ENCODE measurements around the gene ZNF324B. TPM values are rescaled to one million over a fixed set of nuclear protein-coding genes. Genes with fewer than 3 reads are reported as not detected.
"Not testable (repeated sequence)": the region's sequence is repeated elsewhere in the genome, so short reads cannot be mapped to it uniquely, and the experiment has no call there.

The ZNF324B gene
- total and polyA plus RNA-seq, 10 of the 15 experiments (the other 5 are each of a cell fraction or from before 2014, with no cell fraction given): 0.11 to 12.8 (median 4.0) TPM

DNA sequence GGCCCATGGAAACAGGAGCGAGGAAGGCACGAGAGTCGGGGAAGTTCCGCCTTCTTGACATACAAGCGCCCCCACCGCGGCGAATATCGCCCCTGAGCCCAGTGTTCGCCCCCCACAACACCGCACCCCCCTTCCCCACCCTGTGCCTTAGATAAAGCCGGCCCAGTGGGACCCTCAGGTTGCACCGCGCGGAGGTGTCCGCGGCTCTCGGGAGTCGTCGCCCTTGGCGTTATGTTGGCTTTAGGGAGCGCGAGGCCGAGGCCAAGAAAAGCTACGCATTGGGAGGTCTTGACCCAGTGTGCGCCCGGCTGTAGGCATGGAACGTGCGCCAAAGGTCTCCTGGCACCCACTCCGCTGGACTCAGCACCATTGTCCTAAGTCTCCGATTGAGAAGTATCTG is 10.9 kb upstream of the ZNF324B start:
- H3K4me1 ChIP-seq (ENCODE audit: control insufficient read depth, insufficient read depth, low read length): peaks cover 6% of the 10 kb centered on the region; the same call in 1 of the 2 replicates
- H3K9me3 ChIP-seq (replicated peaks; ENCODE audit: control insufficient read depth, insufficient read depth, low read length): peaks cover 27% of the 10 kb centered on the region; the same call in 2 of the 3 replicates
- peak overlapping the region; percentile 88 for H2AFZ ChIP-seq (ENCODE audit: control insufficient read depth, low read depth, low read length)
- no peak for FAIRE-seq
- POLR2A ChIA-PET: interaction anchor here (1.0 kb wide), 1 partner anchor 11 kb away, joined by 3 read pairs; the partner anchor contains the start of gene ZNF324B
- peak overlapping the region; percentile 47; the same call in 1 of the 2 replicates for H3K4me3 ChIP-seq
- intact Hi-C loops (cut with micrococcal nuclease; ENCODE audit: unreplicated experiment) (no loop called here), in situ Hi-C loops (cut with MboI) (no loop called here)
- no peak for DNase-seq (ENCODE audit: low read depth, low spot score)
- no peaks in the 10 kb centered on the region for H3K27me3 ChIP-seq (replicated peaks in 1 of 2; ENCODE audit: control insufficient read depth in 2 of 2, insufficient read depth in 2 of 2, low read length in 1 of 2)
- 83% methylated on average over 22 of the region's 31 CpGs for WGBS (ENCODE audit: insufficient coverage, insufficient replicate concordance, low lambda C conversion rate, missing lambda C conversion rate)
- RAD21 ChIA-PET (ENCODE audit: unreplicated experiment): interaction anchor here (1.0 kb wide), 1 partner anchor 11 kb away, joined by 4 read pairs; the partner anchor contains the start of gene ZNF324B
- peaks cover 4% of the 10 kb centered on the region for H3K79me2 ChIP-seq (ENCODE audit: control insufficient read depth, insufficient read depth, low read length)
- BruUV-seq (replicated peaks): no TSS peak
- peak overlapping the region; percentile 38; the same call in 1 of the 2 replicates for H3K27ac ChIP-seq (ENCODE audit: control insufficient read depth, insufficient read depth)
- SMC1A ChIA-PET (ENCODE audit: uncharacterized antibody, unreplicated experiment): interaction anchor here (0.9 kb wide), 1 partner anchor 10 kb away, joined by 3 read pairs; the partner anchor contains the start of gene ZNF324B
- no peak for ATAC-seq
- H4K20me1 ChIP-seq (ENCODE audit: control insufficient read depth, insufficient read depth): no peaks in the 10 kb centered on the region
- TF ChIP-seq, protein P1, sequence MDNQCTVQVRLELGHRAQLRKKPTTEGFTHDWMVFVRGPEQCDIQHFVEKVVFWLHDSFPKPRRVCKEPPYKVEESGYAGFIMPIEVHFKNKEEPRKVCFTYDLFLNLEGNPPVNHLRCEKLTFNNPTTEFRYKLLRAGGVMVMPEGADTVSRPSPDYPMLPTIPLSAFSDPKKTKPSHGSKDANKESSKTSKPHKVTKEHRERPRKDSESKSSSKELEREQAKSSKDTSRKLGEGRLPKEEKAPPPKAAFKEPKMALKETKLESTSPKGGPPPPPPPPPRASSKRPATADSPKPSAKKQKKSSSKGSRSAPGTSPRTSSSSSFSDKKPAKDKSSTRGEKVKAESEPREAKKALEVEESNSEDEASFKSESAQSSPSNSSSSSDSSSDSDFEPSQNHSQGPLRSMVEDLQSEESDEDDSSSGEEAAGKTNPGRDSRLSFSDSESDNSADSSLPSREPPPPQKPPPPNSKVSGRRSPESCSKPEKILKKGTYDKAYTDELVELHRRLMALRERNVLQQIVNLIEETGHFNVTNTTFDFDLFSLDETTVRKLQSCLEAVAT (IDR thresholded peaks at IDR 0.05): peak; percentile 14
- TF ChIP-seq NFXL1 (IDR thresholded peaks at IDR 0.05; ENCODE audit: borderline replicate concordance): no peak
- no peak for TF ChIP-seq POLR2A (IDR thresholded peaks at IDR 0.05; ENCODE audit: low read depth, low read length)
- H3K36me3 ChIP-seq (ENCODE audit: control insufficient read depth in 2 of 2, insufficient read depth in 2 of 2, low read length in 1 of 2): no peaks in the 10 kb centered on the region
- H3K4me2 ChIP-seq (ENCODE audit: control insufficient read depth, insufficient read depth): peak overlapping the region; percentile 92
- H3K9ac ChIP-seq (ENCODE audit: control insufficient read depth, insufficient read depth, low read length): no peak overlapping the region
- CTCF ChIA-PET: no interaction called here

DNA sequence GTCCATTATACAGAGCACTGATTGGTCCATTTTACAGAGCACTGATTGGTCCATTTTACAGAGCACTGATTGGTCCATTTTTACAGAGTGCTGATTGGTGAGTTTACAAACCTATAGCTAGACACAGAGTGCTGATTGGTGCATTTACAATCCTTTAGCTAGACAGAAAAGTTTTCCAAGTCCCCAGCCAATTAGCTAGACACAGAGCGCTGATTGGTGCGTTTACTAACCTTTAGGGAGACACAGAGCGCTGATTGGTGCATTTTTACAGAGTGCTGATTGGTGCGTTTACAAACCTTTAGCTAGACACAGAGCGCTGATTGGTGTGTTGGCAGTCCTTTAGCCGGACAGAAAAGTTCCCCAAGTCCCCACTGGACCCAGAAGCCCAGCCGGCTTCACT is 8.4 kb upstream of the ZNF324B start:
- FAIRE-seq; intact Hi-C loops (cut with micrococcal nuclease; ENCODE audit: unreplicated experiment): not testable (repeated sequence)

DNA sequence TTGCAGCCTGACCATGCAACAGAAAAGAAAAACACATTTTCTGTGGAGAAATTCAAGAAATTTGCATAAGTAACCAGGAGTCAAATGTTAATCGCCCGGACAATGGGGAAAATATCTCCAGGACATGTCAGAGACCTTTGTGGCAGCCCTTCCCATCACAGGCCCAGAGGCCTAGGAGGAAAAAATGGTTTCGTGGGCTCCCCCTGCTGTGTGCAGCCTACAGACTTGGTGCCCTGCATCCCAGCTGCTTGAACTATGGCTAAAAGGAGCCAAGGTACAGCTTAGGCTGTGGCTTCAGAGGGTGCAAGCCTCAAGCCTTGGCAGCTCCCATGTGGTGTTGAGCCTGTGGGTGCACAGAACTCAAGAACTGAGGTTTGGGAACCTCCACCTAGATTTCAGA is 2.6 kb upstream of the ZNF324B start:
- H3K9ac ChIP-seq (ENCODE audit: control insufficient read depth, insufficient read depth, low read length); DNase-seq (ENCODE audit: low read depth, low spot score); in situ Hi-C loops (cut with MboI); H3K4me2 ChIP-seq (ENCODE audit: control insufficient read depth, insufficient read depth); ATAC-seq; intact Hi-C loops (cut with micrococcal nuclease; ENCODE audit: unreplicated experiment); BruUV-seq (replicated peaks); H3K36me3 ChIP-seq (ENCODE audit: control insufficient read depth in 2 of 2, insufficient read depth in 2 of 2, low read length in 1 of 2); FAIRE-seq; H4K20me1 ChIP-seq (ENCODE audit: control insufficient read depth, insufficient read depth); H3K4me3 ChIP-seq; H3K27ac ChIP-seq (ENCODE audit: control insufficient read depth, insufficient read depth); CTCF ChIA-PET; H2AFZ ChIP-seq (ENCODE audit: control insufficient read depth, low read depth, low read length); H3K79me2 ChIP-seq (ENCODE audit: control insufficient read depth, insufficient read depth, low read length); SMC1A ChIA-PET (ENCODE audit: uncharacterized antibody, unreplicated experiment); H3K4me1 ChIP-seq (ENCODE audit: control insufficient read depth, insufficient read depth, low read length); RAD21 ChIA-PET (ENCODE audit: unreplicated experiment); H3K27me3 ChIP-seq (replicated peaks in 1 of 2; ENCODE audit: control insufficient read depth in 2 of 2, insufficient read depth in 2 of 2, low read length in 1 of 2): not testable (repeated sequence)
- WGBS (ENCODE audit: insufficient coverage, insufficient replicate concordance, low lambda C conversion rate, missing lambda C conversion rate): 66% methylated on average over 3 of the region's 3 CpGs
- POLR2A ChIA-PET: interaction anchor here (0.7 kb wide), 1 partner anchor 61 kb away, joined by 3 read pairs; no protein-coding TSS in a partner anchor
- peaks cover 11% of the 10 kb centered on the region; the same call in 2 of the 3 replicates for H3K9me3 ChIP-seq (replicated peaks; ENCODE audit: control insufficient read depth, insufficient read depth, low read length)

More for the DNA sequence above, 8.4 kb upstream of the ZNF324B start:
- POLR2A ChIA-PET: interaction anchor here (0.6 kb wide), 1 partner anchor 99 kb away, joined by 3 read pairs; no protein-coding TSS in a partner anchor
- H3K4me2 ChIP-seq (ENCODE audit: control insufficient read depth, insufficient read depth); H3K79me2 ChIP-seq (ENCODE audit: control insufficient read depth, insufficient read depth, low read length); in situ Hi-C loops (cut with MboI); H3K27ac ChIP-seq (ENCODE audit: control insufficient read depth, insufficient read depth); SMC1A ChIA-PET (ENCODE audit: uncharacterized antibody, unreplicated experiment); H4K20me1 ChIP-seq (ENCODE audit: control insufficient read depth, insufficient read depth); H3K27me3 ChIP-seq (replicated peaks in 1 of 2; ENCODE audit: control insufficient read depth in 2 of 2, insufficient read depth in 2 of 2, low read length in 1 of 2); H3K36me3 ChIP-seq (ENCODE audit: control insufficient read depth in 2 of 2, insufficient read depth in 2 of 2, low read length in 1 of 2); BruUV-seq (replicated peaks); DNase-seq (ENCODE audit: low read depth, low spot score); H3K4me1 ChIP-seq (ENCODE audit: control insufficient read depth, insufficient read depth, low read length); H3K9ac ChIP-seq (ENCODE audit: control insufficient read depth, insufficient read depth, low read length); RAD21 ChIA-PET (ENCODE audit: unreplicated experiment); CTCF ChIA-PET; H3K4me3 ChIP-seq; H2AFZ ChIP-seq (ENCODE audit: control insufficient read depth, low read depth, low read length); ATAC-seq: not testable (repeated sequence)
- 58% methylated on average over 7 of the region's 7 CpGs for WGBS (ENCODE audit: insufficient coverage, insufficient replicate concordance, low lambda C conversion rate, missing lambda C conversion rate)
- peak; percentile 58; the same call in 1 of the 2 replicates for TF ChIP-seq NFYB (IDR thresholded peaks at IDR 0.05; ENCODE audit: insufficient read depth, low read depth, low read length)
- peaks cover 18% of the 10 kb centered on the region; the same call in 2 of the 3 replicates for H3K9me3 ChIP-seq (replicated peaks; ENCODE audit: control insufficient read depth, insufficient read depth, low read length)
